ENCODE results near the gene PBX3. TPM values are rescaled to one million over a fixed set of nuclear protein-coding genes. Genes with fewer than 3 reads are reported as not detected.

PBX3 gene
- total and polyA plus RNA-seq, 12 donors: 14.5 to 79.6 (median 56.3) TPM

DNA sequence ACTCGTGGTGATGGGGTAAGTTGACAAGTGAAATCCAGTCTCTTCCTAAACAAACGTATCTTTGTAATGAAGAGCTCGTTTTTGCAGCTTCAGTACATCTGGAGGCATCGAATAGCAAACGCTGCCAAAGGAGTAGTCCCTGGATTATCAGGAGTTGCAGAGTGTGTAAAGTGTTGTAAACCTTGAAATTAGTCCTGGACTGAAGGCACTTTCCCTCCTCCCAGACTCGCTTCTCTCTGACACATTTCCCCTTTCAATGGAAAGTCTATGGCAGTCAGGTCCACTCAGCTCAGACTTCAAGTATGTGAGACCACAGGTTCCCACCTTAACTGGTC lies 1.5 kb upstream of the PBX3 start:
- Histone ChIP-seq H3K4me3 (peak overlapping the region in 9 of 10 donors; percentile 62 to 90 (median 80)), H3K36me3 (no peaks in the 10 kb centered on the region), H3K9me3 (no peaks in the 10 kb centered on the region), H3K27ac (peak overlapping the region in 6 of 10 donors; percentile 80 to 94 (median 85)), H3K4me1 (peaks cover 0 to 31% (median 21%) of the 10 kb centered on the region in 9 donors), H3K27me3 (no peaks in the 10 kb centered on the region)
- intact Hi-C loops (cut with DNase I): loop anchor here in 4 of 10 donors (5.0 to 10.0 kb wide), 5 partner anchors 38 to 191 kb away; partner anchors contain the start of gene MAPKAP1 (in 2 of the 4)
- TF ChIP-seq, protein P1, sequence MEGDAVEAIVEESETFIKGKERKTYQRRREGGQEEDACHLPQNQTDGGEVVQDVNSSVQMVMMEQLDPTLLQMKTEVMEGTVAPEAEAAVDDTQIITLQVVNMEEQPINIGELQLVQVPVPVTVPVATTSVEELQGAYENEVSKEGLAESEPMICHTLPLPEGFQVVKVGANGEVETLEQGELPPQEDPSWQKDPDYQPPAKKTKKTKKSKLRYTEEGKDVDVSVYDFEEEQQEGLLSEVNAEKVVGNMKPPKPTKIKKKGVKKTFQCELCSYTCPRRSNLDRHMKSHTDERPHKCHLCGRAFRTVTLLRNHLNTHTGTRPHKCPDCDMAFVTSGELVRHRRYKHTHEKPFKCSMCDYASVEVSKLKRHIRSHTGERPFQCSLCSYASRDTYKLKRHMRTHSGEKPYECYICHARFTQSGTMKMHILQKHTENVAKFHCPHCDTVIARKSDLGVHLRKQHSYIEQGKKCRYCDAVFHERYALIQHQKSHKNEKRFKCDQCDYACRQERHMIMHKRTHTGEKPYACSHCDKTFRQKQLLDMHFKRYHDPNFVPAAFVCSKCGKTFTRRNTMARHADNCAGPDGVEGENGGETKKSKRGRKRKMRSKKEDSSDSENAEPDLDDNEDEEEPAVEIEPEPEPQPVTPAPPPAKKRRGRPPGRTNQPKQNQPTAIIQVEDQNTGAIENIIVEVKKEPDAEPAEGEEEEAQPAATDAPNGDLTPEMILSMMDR (IDR thresholded peaks at IDR 0.05): no peak
- no peak for DNase-seq
- ATAC-seq: no peak
- WGBS, 2 donors: 27 to 31% methylated on average over 6 of the region's 6 CpGs

DNA sequence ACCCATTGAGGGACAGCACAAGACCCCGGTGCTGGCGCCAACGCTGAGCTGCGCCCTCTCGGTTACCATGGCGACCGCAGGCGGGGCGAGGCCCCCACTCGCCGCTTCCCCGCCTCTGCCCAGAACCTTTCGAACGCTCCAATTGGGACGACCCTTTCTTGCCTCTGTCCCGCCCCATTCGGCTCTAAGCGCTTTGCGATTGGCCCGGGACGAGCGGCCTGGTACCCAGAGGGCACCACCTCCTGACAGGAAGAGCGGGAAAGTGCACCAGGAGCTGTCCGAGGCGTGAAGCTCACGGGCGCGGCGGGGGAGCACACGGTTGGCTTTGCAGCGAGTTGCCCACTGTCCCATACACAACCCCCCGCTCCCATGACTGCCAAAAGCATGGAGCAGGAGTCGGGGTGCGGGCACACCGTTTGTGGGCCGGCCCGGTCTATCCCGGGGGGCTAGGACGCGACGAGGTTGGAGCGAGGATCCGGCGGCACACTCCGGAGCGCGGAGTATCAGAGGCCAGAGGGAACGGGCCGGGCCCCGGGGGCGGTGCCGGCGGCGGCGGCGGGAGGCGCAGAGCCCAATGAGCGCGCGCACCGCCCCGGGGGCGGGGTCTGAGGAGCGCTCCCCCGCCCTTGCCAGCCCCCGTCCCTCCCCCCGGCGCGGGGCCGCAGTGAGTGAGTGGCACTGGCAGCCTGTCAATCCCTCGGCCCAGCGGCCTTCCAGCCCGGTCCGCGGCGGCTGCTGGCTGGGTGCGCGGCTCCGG lies 978 bp upstream of the PBX3 start:
- H3K36me3 ChIP-seq: no peaks in the 10 kb centered on the region
- intact Hi-C loops (cut with DNase I): loop anchor here in 4 of 10 donors (5.0 to 10.0 kb wide), 5 partner anchors 39 to 191 kb away; partner anchors contain the start of gene MAPKAP1 (in 2 of the 4)
- no peaks in the 10 kb centered on the region for H3K9me3 ChIP-seq
- H3K4me3 ChIP-seq: peak overlapping the region; percentile 54 to 90 (median 77)
- DNase-seq: peak; percentile 95 to 96
- 0 to 1% methylated on average over 66 to 78 of the region's 79 CpGs for WGBS, 2 donors
- H3K4me1 ChIP-seq: peaks cover 0 to 36% (median 27%) of the 10 kb centered on the region in 9 donors
- H3K27ac ChIP-seq: peak overlapping the region; percentile 65 to 94 (median 85)
- no peaks in the 10 kb centered on the region for H3K27me3 ChIP-seq
- peak; percentile 94 to 98 (median 96) for ATAC-seq
- TF ChIP-seq, protein P1 (IDR thresholded peaks at IDR 0.05): no peak

DNA sequence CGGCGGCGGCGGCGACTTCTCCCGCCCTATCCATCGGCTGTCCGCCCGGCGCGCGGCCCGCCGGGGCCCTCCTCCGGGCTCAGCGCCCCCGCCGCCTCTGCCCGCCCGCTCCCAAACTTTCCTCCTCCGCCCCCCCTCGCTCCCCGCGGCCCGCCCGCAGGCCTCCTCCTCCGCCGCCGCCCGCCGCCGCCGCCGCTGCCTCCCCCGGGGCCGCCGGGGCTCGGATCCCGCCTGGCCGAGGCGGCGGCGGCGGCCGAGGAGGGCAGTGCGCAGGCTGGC lies 460 bp upstream of the PBX3 start:
- peaks cover 0 to 4% (median 0%) of the 10 kb centered on the region in 9 donors for H3K36me3 ChIP-seq
- DNase-seq: no peak
- no peaks in the 10 kb centered on the region for H3K27me3 ChIP-seq
- TF ChIP-seq, protein P1 (IDR thresholded peaks at IDR 0.05): no peak
- no peak for ATAC-seq
- intact Hi-C loops (cut with DNase I): loop anchor here in 4 of 10 donors (5.0 to 10.0 kb wide), 5 partner anchors 39 to 192 kb away; partner anchors contain the start of gene MAPKAP1 (in 2 of the 4)
- peak overlapping the region in 9 of 10 donors; percentile 62 to 90 (median 80) for H3K4me3 ChIP-seq
- peaks cover under 1 to 40% (median 32%) of the 10 kb centered on the region in 9 donors for H3K4me1 ChIP-seq
- WGBS, 2 donors: 0% methylated on average over 43 of the region's 46 CpGs; no CpG with 5 or more reads in 1 of the 2 donors
- peak overlapping the region in 9 of 10 donors; percentile 65 to 94 (median 85) for H3K27ac ChIP-seq
- no peaks in the 10 kb centered on the region for H3K9me3 ChIP-seq

DNA sequence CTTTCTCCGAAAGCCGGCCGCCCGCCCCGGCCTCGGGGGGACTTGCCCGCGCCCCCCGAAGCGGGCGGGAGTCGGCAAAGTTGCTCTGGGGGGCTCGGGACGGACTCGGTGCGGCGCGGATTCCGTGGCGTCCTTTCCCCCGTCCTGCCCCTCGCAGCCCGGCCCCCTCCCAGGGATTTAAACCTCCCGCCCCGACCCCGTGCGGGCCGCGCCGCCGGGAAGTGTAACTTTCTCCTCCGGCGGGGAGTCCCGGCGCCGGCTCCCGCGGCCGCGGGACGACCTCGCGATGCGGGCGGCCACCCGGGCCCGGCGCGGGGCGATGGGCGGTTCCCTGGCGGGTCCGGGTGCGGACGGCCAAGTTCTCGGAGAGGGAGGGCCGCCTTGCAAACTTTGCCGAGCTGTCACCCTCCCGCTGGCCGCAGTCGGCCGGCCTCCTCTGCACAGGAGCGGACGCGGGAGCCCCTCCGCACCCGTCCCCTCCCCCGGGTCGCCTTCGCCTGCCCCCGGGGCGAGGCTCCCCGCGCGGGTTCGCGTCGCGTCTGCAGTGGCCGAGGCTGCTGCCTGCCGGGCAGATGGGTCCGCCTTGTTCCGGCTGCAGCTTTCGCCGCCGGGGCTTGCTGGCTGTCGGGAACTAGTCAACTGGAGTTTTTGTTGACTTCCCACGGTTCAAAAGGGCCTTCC lies 732 bp downstream of the PBX3 start:
- TF ChIP-seq, protein P1 (IDR thresholded peaks at IDR 0.05): no peak
- Histone ChIP-seq H3K36me3 (peaks cover 0 to 4% (median 0%) of the 10 kb centered on the region in 9 donors), H3K4me1 (peaks cover 8 to 49% (median 43%) of the 10 kb centered on the region in 9 donors), H3K9me3 (no peaks in the 10 kb centered on the region), H3K27me3 (no peaks in the 10 kb centered on the region), H3K4me3 (peak overlapping the region; percentile 79 to 94 (median 91)), H3K27ac (peak overlapping the region; percentile 68 to 94 (median 88))
- ATAC-seq: peak in 2 of 8 donors; percentile 12
- DNase-seq: peak; percentile 40 to 55
- intact Hi-C loops (cut with DNase I): loop anchor here in 4 of 10 donors (5.0 to 10.0 kb wide), 5 partner anchors 41 to 193 kb away; partner anchors contain the start of gene MAPKAP1 (in 2 of the 4)
- 1% methylated on average over 61 to 88 of the region's 88 CpGs for WGBS, 2 donors

All from heart right ventricle (tissue), 16 donors.